HK-2 (cell line): ENCODE measurements around the gene MEAF6.
"Not testable (repeated sequence)": the region's sequence is repeated elsewhere in the genome, so short reads cannot be mapped to it uniquely, and the experiment has no call there.

Experiments
- DNase-seq: peaks from one replicate; pipeline ENCODE4 v3.0.0-alpha.2; 2018; ENCODE audit not compliant: unreplicated experiment

The MEAF6 gene

DNA sequence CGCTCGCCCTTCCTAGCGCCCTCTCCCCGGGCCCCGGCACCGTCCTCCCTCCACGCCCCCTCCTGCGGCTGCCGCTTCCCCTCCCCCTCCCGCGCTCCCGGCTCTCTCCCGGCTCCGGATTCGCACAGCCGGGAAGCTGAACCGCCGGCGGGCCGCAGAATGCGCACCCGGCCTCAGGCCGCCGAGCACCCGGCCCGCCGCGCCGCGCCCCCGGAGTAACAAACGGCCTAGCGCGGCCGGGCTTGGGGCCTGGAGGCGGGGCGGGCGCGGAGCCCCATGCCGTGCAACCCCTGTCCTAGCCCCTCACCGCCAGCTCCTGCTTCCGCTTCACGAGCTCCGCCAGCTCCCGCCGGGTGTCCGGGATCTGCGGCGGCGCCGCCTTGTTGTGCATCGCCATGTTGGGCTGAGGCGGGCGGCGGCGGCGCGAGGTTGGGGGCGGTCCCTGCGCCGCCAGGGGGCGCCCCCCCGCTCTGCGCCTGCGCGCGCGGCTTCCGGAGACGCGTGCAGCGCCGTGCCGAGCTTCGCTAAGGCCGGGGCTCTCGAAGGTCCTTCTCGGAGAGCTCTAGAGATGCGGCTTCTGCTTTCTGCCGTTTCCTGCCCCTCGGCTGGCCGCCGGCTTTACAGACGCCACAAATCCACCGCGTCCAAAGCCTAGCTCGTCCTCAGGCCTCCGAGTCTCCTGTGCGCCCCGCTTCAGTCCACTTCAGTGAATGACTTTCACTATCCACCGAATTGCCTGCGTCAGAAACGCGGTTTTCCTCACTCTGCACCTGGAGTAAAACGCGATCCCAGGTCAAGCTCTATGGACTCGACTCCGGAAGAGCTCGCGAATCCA, at the start of gene MEAF6:
Gene MEAF6 (minus strand): TSS at position 417 of the 835 bp plus-strand sequence. CDS start 20 bp downstream, at position 397.
- peak; percentile 88 for DNase-seq

DNA sequence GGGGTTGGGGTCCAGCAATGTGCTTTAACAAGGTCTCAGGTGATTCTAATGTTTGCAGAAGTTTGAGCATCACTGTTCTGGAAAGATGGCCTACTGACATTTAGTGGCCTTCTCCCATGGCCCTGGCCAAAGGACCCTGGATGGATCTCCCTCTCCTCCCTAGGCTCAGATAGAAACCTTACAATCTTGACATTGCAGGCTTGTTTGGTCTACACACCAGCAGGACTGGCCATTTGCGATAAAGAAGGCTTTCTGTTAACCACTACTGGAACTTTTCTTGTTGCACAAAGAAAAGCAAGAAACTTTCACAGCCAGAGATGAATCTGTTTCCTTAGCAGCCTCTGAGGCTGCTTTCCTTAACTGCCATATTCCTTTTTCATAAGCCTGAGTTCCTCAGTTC, 48.4 kb upstream of the MEAF6 start:
- no peak for DNase-seq

DNA sequence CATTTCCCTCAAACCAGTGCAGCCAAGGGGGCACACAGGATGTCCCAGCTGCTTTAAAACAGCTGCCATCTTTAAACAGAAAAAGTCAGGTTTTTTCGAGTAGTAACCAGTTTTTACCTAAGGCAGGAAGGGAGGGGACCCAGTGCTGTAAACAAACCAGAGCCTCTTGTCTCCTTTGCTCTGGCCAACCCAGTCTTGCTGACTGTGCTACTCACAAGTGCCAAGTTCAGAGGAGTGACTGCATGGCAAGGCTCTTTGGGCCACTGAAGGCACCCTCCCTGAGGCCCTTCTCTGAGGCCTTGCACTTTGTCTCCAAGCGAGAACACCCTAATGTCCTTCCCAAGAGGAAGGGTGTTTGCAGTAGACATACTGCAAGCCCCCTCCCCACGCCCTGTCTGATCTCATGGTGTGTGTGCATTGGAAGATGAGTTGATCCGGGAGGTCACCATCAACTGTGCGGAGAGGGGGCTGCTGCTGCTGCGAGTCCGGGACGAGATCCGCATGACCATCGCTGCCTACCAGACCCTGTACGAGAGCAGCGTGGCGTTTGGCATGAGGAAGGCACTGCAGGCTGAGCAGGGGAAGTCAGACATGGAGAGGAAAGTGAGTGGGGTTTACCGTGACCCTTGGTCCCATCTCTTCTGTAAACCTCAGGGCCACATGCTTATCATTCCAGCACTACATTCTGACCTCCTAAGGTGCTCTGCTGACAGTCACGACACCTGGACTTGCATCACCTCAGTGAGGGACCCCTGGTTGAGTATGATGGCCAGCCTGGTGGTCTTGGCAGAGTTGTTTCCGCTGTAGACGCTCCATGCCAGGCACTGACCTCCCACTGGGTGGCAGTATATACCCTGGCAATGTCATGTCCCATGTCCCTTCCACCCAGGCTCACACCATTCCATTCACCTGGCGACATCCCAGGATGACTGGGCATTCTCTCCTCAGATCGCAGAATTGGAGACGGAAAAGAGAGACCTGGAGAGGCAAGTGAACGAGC, 46.9 kb upstream of the MEAF6 start:
- peak; percentile 11 for DNase-seq

DNA sequence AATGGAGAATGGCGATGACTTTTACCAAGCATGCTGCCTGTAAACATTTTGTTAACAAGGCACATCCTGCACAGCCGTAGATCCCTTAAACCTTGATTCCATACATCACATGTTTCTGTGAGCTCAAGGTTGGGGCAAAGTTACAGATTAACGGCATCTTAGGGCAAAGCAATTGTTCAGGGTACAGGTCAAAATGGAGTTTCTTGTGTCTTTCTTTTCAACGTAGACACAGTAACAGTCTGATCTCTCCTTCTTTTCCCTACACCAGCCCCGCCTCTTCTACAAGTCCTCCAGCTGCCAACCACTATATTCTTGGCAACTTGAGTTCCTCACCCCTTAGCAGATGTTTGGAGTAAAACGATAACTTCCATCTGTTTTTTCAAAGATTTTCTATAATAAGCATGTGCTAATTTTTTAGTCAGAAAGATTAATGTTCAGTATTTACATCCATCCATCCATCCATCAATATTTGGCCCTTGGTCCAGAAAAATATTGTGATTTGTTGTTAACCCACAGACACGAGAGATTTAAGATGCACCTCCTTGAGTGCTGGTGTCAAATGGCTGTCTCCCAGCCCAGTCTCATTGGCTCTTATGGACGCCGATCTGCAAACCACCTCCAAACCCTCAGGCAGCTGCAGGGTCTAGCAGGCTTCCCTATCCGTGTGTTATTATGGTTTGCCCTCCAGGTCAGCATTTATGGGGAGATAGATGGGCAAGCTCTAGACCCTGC, 46.0 kb upstream of the MEAF6 start:
- DNase-seq = no peak

DNA sequence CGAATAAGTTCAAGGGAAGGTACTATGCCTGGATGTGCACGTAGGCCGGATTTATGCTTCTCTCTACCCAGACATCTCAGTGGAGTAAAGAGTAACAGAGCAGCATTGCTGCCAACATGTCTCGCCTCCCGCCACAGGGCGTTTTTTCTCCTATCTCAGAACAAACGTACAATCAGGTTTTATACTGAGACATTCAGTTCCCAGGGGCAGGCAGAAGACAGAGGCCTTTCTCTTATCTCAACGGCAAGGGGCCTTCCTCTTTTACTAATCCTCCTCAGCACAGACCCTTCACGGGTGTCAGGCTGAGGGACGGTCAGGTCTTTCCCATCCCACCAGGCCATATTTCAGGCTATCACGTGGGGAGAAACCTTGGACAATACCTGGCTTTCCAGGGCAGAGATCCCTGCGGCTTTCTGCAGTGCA, 45.4 kb upstream of the MEAF6 start:
- DNase-seq = not testable (repeated sequence)

DNA sequence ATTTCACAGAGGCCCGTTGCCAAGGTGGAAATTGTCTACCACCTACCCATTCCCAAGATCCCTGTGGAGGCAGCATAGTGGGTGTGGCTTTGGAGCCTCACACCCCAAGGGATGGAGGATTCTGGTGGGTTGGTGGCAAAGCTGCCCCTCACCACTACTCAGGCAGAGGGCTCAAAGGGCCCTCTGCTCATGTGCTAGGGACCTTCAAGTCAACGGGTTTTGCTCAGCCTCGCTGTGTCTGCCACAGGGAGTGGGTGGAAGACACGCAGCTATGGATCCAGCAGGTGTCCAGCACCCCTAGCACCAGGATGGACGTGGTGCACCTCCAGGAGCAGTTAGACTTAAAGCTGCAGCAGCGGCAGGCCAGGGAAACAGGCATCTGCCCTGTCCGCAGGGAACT, 44.5 kb upstream of the MEAF6 start:
- no peak for DNase-seq

DNA sequence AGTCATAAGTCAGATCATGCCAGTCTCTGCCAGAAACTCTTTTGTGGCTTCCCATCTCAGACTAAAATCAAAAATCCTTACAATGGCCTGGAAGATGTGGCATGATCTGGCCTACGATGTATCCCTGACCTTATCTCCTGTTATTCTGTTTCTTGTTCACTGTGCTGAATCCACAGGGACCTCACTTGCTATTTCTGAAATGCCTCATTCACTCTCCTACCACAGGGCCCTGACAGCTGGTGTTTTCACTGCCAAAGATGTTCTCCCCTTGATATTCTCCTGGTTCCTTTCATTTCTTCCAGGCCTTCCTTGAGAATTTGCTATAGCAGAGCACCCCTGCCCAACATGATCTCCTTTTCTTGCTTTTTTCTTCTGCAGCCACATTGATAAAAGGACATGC, 43.8 kb upstream of the MEAF6 start:
- DNase-seq = no peak

DNA sequence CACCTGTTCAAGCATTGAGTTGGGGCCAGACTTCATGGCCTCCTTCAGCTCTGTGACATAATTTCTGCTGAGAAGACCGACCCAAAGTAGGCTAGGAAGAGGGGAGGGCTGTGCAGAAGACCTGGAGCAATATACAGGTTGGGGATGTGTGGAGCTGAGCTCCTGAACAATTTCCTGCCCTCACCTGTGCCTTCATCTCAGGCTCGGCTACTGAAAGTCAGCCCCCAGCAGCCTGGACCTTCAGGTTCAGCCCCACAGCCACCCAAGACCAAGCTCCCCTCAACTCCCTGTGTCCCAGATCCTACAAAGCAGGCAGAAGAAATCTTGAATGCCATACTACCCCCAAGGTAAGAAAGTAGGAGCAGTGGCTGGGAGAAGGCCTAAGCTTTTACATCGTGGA, 42.8 kb upstream of the MEAF6 start:
- DNase-seq = no peak

DNA sequence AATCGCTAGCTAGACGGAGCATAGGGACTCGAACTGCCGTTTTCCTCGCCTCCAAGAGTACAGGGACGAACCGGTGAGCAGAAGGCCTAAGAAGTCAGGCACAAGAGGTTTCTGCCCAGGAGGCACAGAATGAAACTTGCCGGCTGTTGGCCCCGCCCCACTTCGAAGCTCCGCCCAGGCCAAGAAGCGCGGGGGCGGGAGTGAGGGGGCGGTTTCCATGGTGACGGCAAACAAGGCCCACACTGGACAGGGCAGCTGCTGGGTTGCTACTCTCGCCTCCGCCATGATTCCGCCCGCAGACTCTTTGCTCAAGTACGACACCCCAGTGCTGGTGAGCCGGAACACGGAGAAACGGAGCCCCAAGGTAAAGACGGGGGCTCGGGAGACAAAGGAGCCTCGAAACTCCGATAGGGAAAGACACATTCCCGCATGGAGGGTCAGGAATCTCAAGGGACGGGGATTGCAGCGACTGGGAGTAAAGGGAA, 42.2 kb upstream of the MEAF6 start, which contains the start of gene DNALI1:
Gene DNALI1 (plus strand): TSS at position 229 of the 485 bp plus-strand sequence. CDS start 55 bp downstream, at position 284.
- DNase-seq = no peak

DNA sequence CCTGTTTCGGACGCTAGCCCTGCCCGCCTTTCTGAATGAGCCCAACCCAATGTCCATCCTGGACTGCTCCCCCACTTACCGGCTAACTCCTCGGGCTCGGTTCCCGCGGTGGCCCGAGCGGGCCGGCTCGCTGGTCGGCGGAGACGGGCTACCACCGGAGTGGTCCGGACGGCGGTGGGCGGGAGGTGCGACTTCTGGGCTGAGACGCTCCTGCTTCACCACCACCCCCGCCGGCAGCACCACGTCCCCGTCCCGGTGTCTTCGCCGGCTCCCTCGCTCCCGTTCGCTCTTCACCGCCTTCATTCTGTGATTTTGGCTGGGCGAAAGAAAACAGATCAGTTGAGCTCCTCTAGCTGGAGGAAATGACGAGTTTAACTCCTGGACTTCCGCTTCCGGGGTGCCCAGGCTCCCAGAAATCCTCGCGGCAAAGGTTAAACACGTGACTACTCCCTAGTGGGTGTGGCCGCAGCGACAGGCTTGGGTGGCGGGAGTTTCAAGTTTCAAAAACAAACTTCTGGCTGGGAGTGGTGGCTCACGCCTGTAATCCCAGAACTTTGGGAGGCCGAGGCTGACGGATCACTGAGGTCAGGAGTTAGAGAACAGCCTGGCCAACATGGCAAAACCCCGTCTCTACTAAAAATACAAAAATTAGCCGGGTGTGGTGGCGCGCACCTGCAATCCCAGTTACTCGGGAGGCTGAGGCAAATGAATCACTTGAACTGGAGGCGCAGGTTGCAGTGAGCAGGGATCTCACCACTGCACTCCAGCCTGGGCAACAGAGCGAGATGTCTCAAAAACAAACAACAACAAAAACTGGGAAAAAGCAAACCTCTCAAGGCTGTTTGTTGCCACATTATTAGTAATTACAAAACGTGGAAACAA, 39.6 kb upstream of the MEAF6 start, which contains the start of gene SNIP1:
Gene SNIP1 (minus strand): TSS at position 367 of the 882 bp plus-strand sequence. CDS start 64 bp downstream, at position 303.
- DNase-seq = peak; percentile 82

DNA sequence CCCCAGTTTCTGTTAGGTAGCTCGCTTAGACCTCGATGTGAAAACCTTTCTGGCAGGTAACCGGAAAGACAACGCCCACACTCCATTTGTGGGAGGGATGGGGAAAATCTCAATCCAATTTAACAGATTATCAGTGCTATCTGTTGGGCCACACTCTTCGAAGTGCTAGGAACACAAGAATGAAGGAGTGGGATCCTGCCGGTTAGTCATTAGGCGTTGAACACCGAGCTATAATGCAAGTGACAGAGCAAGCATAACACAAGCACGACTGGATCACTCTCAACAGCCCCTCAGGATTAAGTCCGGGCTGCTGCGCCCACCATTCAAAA, 39.0 kb upstream of the MEAF6 start:
- DNase-seq = no peak

DNA sequence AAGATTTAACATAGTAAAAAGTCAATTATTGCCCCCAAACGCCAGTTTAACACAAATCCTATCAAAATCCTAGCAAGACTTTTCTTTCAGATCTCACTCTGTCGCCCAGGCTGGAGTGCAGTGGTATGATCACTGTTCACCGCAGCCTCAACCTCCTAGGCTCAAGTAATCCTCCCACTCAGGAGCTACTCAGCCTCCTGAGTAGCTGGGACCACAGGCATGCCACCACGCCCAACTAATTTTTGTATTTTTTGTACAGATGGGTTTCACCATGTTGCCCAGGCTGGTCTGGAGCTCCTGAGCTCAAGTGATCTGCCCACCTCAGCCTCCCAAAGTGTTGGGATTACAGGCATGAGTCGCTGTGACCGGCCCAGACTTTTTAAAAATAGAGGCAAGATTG, 34.8 kb upstream of the MEAF6 start:
- no peak for DNase-seq

DNA sequence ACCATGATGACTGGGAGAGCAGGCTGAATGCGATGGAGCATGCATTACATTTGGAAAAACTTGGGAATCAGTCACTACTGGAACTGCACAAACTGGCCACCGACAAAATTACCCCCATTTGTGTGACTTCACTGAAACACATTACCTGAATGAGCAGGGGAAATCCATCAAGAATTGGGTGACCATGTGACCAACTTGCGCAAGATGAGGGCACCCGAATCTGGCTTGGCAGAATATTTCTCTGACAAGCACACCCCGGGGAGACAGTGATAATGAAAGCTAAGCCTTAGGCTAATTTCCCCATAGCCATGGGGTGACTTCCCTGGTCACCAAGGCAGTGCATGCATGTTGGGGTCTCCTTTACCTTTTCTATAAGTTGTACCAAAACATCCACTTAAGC, 30.5 kb upstream of the MEAF6 start:
- no peak for DNase-seq

DNA sequence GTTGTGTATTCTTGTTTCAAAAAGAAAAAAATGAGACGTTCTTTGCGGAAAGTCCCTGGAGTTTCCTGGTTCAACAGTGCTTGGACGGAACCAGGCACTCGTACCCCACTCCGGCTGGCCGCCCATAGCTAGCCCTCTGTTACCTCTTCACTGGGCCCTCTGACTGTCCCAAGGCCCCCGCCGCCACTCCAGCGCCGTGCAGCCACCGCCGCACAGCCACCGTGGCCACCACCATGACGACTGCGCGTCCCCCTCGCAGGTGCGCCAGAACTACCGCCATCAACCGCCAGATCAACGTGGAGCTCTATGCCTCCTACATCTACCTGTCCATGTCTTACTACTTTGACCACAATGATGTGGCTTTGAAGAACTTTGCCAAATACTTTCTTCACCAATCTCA, 30.0 kb upstream of the MEAF6 start:
- no peak for DNase-seq

DNA sequence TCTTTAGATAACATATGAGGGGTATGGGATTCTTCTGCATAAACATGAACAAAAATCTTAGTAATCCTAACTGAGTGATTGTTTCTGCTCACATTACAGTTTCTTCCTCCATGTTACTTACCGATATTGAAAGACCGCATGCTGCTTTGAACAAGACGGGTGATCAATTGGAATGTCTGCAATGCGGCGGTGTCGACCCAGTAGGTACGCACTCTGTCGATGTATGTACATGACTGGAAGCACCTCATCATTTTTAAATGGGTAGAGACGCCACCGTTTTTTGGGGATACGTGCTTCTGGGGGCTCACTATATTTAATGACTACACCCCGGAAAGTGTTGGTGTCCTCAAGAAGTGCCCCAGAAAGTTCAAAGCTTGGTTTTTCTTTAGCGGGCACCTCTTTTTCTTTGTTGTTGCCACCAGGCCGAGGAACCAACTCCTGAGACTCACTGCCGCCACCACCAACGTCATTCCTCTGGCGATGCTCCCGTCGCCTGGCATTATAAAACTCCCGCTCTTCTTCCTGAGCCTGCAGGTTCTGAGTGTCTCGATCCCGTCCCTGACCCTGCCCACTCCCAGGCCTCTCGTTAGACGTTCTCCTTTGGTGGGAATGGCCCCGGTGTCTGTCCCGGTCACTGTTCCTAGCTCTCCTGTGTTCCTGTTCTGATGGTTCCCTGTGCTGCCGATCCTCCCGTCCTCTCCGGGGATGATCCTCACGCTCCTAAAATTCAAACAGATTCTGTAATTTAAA, 25.6 kb upstream of the MEAF6 start:
- no peak for DNase-seq

DNA sequence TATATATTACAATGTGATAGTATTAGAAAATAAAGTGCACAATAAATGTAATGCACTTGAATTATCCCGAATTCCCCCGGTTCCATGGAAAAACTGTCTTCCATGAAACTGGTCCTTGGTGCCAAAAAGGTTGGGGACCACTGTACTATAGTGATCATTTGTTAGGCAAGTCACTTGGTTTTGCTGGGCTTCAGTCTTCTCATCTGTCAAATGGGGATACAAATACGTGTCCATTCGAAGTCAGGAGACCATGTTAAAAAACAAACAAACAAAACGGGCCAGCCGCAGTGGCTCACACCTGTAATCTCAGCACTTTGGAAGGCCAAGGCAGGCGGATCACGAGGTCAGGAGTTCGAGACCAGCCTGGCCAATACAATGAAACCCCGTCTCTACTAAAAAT, 24.6 kb upstream of the MEAF6 start:
- not testable (repeated sequence) for DNase-seq

DNA sequence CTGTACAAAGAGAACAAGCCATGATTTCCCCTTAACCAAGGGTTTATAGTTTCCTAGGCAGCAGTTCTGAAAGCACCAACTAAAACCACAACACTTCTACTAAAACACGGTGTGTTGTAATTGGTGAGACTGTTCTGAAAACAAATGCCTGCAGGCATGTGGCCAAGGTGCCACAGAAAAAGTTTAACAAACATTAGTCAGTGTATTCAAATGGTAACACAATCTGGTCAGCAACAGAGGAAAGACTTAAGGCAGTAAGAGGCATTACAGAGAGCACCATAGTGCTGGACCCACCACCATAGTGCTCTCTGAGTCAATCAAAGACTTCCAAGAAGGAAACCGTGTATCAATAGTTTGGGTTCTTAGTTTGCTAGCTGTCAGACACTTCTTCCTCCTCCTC, 22.8 kb upstream of the MEAF6 start:
- DNase-seq = no peak

DNA sequence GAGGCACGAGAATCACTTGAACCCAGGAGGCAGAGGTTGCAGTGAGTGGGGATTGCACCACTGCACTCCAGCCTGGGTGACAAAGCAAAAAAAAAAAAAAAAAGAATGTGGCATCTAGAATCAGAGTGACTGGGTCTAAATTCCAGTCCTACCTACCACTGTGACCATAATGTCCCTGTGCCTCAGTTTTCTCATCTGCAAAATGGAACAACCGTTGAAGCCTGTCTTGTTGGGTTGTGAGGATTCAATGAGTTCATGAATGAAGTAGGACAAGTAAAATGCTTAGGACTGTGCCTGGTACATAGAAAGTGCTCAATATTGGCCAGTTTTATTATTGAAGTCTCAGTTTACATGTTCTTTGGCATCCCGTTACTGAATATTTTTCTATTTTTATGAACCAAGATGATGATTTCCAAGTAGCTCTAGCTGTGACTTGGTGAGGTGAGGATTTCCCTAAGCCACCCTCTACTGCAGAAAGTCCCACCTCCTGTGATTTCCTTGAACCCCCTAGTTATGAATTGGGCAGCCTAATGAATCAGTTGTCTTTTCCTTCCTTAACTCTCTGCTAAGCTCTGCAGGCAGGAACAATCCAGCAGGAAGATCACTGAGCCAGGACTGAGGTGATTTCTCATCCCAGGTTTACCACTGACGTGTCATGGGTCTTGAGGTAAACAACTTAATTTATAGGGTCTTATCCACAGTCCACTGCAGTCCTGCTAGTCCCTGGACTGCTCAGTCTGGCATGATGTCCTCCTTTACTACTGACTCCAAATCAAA, 18.9 kb upstream of the MEAF6 start:
- no peak for DNase-seq
